22Rv1 (cell line): ENCODE results near the gene BCR.

Experiments used
- ZFX ChIP-seq: fragments of 450-650 bp; IDR thresholded peaks from 2 replicates; pipeline ENCODE4 v1.6.1; 2017; ENCODE audit warnings: antibody characterized with exemption, borderline replicate concordance
- TF ChIP-seq, protein P1 (sequence below): fragments of 450-650 bp; IDR thresholded peaks from 2 replicates; pipeline ENCODE4 v1.5.1; 2017; ENCODE audit warnings: mild to moderate bottlenecking

DNA sequence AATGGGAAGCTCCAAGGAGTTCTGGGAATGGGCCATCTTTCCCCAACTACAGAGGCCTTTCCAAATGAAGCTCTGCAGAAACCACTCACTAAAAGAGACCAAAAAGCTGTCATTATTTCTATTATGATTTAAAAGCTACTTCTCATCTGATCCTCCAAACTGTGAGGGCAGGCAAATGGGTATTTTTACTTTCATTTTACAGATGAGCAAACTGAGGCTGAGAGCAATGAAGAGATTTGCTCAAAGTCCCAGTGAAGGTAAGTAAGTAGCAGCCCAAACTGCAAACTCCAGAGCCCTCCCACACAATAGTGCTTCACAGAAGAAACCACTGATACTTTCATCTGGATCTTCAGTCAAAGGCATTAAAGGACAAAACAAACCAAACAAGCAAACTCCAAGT is 39.9 kb upstream of the BCR start:
- TF ChIP-seq, protein P1, sequence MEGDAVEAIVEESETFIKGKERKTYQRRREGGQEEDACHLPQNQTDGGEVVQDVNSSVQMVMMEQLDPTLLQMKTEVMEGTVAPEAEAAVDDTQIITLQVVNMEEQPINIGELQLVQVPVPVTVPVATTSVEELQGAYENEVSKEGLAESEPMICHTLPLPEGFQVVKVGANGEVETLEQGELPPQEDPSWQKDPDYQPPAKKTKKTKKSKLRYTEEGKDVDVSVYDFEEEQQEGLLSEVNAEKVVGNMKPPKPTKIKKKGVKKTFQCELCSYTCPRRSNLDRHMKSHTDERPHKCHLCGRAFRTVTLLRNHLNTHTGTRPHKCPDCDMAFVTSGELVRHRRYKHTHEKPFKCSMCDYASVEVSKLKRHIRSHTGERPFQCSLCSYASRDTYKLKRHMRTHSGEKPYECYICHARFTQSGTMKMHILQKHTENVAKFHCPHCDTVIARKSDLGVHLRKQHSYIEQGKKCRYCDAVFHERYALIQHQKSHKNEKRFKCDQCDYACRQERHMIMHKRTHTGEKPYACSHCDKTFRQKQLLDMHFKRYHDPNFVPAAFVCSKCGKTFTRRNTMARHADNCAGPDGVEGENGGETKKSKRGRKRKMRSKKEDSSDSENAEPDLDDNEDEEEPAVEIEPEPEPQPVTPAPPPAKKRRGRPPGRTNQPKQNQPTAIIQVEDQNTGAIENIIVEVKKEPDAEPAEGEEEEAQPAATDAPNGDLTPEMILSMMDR = no peak
- no peak for TF ChIP-seq ZFX
